Effector CD8-positive, alpha-beta T cell (primary cell): Measurements from ENCODE around the gene METTL16.
"Not testable (repeated sequence)": the region's sequence is repeated elsewhere in the genome, so short reads cannot be mapped to it uniquely, and the experiment has no call there.

Experiments
- DNase-seq: peaks from one replicate; lab custom pipeline; 2025; lab: John Stamatoyannopoulos, UW

METTL16 gene

DNA sequence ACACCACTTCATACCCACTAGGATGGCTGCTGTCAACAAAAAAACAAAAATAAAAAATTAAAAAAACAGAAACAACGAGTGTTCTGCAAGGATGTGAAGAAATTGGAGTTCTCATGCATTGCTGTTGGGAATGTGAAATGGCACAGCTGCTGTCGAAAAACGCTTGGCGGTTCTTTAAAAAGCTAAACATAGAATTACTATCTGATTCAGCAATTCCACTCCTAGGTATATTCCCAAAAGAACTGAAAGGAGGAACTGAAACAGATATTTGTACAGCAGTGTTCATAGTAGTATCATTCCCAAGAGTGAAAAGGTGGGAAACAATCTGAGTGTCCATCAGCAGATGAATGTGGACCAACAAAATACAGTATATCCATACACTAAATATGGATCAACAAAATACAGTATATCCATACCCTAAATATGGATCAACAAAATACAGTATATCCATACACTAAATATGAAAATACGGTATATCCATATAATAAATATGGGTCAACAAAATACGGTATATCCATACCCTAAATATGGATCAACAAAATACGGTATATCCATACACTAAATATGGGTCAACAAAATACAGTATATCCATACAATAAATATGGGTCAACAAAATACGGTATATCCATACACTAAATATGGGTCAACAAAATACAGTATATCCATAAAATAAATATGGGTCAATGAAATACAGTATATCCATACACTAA, 8.7 kb downstream of the METTL16 start:
- no peak for DNase-seq

DNA sequence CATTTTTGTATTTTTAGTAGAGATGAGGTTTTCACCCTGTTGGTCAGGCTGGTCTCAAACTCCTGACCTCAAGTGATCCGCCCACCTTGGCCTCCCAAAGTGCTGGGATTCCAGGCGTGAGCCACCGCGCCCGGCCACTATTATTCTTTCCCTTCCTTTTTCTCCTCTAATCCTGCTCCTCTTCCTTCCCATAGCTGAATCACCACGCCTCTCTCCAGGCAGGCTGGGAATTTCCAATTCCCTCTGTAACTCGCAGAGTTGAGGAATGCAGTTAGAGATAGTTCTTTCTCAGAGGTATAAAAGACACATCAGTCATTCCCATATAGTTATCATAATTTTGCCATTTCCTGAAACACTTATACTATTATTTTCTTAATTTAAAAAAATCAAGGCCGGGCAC, 11.2 kb downstream of the METTL16 start:
- DNase-seq, result no peak

DNA sequence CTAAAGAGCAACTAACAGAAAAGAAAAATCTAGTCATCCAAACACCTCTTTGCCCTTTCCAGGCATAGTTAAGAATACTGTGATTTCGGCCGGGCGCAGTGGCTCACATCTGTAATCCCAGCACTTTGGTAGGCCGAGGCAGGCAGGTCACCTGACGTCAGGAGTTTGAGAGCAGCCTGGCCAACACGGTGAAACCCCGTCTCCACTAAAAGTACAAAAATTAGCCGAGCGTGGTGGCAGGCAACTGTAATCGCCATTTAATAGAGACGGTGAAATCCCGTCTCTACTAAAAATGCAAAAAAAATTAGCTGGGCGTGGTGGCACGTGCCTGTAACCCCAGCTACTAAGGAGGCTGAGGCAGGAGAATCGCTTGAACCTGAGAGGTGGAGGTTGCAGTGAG, 22.4 kb downstream of the METTL16 start:
- not testable (repeated sequence) for DNase-seq

DNA sequence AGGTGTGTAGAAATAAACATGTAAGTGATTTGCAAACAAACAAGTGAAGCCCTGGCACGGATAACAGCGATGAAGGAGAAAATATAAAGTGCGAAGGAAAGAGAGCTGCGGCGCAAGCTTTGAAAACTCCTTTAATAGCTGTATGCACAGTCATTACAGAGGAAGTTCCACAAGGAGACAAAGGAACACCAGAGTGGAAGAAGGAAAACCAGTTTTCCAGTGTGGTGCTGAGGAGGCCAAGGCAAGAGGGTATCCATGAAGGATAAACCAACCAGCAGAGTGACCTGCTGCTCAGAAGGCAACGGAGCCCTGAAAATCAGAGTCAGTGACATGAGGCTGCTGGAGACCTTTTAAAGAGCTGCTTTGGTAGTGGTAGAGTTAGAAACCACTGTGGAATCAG, 24.4 kb downstream of the METTL16 start:
- DNase-seq, result no peak

DNA sequence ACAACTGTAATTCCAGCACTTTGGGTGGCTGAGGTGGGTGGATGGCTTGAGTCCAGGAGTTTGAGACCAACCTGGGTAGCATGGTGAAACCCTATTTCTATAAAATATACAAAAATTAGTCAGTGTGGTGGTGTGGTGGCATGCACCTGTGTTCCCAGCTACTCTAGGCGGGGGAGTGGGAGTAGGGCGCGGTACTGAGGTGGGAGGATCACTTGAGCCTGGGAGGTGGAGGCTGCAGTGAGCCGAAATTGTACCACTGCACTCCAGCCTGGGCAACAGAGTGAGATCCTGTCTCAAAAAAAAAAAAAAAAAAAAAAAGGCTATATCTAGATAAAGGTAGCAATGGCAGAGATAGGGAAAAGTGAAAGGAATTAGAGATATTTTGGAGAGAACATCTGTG, 25.0 kb downstream of the METTL16 start:
- not testable (repeated sequence) for DNase-seq

DNA sequence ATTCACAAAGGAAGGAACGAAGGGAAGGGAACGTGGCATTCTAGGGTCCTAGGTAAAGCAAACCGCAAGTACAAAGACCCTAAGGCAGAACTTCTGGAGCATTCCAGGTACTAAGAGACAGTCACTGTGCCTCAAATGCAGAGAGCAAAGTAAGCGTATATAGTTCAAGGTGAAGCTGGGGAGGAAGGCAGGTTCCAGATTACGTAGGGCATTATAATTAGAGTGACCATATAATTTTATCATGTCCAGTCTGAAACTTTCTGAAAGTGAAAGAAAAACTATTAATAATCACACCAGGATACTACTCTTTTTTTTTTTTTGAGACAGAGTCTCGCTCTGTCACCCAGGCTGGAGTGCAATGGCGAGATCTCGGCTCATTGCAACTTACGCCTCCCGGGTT, 25.7 kb downstream of the METTL16 start:
- no peak for DNase-seq

DNA sequence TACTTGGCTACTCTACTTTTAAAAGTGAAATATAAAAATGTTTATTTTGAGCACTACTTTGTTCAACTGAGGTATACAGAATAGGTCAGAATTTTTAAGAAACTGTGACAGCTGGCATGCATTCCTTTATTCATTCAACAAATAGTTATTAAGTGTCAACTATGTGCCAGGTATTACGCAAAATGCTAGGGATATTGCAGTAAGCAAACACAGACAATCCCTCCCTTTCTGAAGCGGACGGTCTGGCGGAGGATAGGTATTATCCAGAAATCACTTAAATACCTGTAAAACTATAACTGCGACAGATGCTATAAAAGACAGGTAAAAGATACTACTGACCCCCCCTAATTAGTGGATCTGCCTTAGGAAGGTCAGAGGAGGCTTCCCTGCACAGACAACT, 26.1 kb downstream of the METTL16 start:
- no peak for DNase-seq

DNA sequence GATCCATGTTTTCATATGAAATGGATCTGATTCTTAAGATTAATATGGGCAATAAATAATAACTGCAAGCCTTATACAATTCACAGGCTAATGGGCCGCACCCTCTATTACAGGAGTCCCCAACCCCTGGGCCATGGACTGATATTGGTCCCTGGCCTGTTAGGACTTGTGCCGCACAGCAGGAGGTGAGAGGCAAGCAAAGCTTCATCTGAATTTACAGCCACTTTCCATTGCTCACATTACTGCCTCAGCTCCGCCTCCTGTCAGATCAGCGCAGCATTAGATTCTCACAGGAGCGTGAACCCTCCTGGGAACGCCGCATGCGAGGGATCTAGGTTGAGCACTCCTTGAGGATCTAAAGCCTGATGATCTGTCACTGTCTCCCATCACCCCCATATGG, 26.8 kb downstream of the METTL16 start:
- no peak for DNase-seq

DNA sequence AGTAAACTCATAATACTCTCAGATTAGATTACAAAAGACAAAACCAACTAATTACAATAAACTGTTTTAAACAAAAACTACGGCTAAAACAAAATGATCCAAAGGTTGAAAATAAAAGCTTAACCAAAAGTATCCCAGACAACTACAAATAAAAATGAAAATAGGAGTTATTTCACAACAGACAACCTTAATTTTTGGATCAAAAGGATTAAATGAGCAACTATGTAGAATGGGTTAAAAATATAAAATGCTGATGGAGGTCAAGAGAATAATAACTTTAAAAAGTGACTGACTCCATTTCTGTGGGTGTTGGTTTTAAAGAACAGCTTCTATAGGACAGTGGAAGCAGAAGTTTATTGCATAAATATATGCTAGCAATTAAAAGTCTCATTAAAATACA, 28.6 kb downstream of the METTL16 start:
- DNase-seq, result no peak

DNA sequence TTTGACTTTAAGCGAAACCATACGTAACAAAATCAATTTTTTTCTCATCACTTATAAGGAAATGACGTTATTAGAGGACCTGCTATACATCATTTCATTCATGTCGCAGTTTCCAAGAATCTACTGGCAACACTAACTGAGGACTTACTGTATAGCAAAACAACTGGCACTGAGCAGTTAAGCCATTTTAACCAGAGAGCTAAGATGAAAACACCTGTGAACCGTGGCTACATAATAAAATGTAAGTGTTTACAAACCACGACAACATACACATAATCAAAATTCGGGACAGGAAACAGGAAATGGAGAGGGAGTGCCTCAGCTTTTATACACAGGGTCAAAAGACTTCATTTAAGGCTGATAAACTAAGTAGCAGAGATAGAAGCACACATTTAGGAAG, 29.5 kb downstream of the METTL16 start:
- DNase-seq, result no peak

DNA sequence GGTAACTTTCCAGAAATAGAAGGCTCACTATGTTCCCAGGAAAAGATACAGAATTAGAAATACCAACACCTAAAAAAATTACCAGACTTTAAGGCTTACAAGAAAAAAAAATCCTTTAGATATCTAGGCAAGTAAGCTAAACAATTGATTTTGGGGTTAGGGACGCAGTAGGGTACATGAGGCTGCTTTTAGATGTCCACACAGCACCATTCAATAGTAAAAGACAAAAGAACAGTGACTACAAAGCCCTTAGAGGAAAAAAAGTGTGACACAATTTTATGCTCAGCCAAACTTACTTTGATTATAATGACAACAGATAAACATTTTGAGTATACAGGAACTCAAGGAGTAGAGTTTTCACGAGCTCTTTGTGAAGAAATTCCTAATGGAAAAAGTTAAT, 29.9 kb downstream of the METTL16 start:
- no peak for DNase-seq

DNA sequence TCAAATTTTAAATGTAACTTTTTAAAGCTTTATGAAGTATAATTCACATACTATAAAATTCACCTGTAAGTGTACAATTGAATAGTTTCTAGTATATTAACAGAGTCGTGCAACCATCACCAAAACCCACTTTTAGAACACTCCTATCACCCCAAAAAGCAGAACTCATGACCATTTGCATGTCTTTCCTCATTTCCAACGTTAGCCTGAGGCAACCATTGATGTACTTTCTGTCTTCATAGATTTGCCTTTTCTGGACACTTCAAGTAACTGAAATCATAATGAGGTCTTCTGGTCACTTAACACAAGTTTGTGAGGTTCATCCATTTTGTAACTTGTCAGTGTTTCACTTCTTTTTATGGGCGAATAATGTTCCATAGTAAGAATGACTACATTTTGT, 33.2 kb downstream of the METTL16 start:
- DNase-seq, result no peak

DNA sequence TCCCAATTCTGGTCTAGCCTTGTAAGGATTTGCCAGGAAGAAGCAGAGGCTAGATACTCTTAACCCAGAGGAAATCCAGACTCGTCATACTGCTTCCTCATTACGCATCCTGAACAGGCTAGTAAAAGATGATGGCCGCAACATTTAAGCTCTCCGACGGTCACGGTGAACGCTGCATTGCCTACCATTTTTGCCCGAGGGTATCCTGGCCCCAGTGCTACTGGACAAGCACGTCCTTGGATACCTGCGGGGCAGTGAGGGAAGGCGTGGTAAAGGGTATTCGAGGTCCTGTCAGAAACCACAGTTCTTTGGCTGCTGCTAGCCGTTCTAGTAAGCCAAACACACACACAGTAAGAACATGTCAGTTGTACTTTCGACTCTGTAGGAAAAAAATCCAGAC, 36.6 kb downstream of the METTL16 start:
- no peak for DNase-seq

DNA sequence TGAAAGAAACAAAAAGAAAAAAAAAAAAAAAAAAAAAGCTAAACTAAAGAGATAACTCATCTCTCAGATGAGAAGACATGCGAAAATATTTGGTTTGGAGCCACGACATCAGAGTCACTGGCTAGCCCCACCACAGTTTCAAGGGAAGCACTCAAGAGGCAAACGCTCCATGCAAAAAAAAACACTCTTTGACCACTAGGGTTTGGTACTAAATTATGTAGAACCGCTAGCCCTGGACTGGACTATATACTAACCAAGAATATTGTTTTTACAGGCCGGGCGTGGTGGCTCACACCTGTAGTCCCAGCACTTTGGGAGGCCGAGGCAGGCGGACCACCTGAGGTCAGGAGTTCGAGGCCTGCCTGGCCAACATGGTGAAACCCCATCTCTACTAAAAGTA, 37.3 kb downstream of the METTL16 start:
- no peak for DNase-seq

DNA sequence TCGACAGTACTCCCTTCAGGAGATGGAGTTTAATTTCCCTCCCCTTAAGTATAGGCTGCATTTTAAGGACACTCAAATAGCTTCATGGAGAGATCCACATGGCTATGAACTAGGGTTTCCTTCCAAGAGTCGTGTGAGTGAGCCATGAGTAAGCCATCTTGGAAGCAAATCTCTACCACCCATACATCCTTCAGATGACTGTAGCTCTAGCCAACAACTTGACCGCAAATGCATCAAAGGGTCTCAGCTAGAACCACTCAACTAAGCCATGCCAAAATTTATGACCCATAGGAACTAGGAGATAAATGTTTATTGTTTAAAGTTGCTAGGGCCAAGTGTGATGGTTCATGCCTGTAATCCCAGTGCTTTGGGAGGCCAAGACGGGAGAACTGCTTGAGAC, 43.4 kb downstream of the METTL16 start:
- DNase-seq, result no peak

DNA sequence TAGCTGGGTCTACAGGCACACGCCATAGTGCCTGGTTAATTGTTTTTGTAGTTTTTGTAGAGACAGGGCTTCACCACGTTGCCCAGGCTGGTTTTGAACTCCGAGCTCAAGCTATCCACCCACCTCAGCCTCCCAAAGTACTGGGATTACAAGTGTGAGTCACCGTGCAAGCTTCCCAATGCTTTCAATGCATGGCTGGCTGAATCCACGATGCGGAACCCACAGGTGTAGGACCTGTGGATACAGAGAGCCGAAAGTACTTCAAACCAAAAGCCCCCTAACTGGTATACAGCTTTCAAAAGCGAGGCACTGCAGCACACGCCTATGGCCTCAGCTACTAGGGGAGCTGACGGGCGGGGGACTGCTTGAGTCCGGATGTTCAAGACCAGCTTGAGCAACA, 44.8 kb downstream of the METTL16 start:
- no peak for DNase-seq

DNA sequence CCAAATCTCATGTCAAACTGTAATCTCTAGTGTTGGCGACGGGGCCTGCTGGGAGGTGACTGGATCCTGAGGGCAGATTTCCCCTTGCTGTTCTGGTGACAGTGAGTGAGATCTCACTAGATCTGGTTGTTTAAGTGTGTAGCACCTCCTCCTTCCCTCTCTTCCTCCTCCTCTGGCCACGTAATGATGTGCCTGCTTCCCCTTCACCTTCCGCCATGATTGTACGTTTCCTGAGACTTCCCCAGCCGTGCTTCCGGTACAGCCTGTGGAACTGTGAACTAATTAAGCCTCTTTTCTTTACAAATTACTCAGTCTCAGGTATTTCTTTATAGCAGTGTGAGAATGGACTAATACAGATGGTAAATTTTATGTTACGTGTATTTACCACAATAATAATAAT, 49.2 kb downstream of the METTL16 start:
- no peak for DNase-seq

DNA sequence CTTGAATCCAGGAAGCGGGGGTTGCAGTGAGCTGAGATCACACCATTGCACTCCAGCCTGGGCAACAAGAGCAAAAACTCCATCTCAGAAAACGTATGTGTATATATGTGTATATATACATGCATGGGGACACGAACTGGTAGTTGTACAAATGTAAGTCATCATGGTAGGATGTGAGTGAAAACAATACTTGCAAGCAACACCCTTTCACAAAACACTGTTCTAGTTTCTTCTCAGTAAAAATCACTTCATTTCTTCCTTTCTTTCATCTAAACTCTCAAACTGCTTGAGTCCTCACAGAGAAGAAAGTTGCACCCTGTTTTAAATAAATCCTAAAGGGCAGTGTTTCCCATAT, 51.8 kb downstream of the METTL16 start:
- no peak for DNase-seq

DNA sequence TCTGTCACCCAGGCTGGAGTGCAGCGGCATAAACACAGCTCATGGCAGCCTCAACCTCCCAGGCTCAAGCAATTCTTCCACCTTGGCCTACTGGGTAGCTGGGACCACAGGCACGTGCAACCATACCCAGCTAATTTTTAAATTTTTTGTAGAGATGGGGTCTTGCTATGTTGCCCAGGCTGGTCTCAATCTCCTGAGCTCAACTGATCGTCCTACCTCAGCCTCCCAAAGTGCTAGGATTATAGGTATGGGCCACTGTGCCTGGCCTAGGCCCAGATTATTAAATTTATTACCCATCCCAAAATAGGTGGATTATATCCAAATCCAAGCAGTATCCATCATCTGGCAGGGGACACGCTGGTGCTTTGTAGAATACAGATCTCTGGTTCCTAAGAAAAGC, 53.8 kb downstream of the METTL16 start:
- no peak for DNase-seq

DNA sequence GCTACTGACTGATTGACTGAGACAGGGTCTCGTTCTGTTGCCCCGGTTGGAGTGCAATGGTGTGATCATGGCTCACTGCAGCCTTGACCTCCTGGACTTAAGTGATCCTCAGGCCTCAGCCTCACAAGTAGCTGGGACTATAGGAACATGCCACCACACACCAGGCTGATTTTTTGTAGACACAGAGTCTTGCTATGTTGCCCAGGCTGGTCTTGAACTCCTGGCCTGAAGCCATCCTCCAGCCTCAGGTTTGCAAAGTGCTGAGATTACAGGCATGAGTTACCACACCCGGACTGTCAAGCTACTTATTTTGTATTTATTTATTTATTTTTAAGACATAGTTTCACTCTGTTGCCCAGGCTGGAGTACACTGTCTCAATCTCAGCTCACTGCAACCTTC, 55.2 kb downstream of the METTL16 start:
- DNase-seq, result no peak

DNA sequence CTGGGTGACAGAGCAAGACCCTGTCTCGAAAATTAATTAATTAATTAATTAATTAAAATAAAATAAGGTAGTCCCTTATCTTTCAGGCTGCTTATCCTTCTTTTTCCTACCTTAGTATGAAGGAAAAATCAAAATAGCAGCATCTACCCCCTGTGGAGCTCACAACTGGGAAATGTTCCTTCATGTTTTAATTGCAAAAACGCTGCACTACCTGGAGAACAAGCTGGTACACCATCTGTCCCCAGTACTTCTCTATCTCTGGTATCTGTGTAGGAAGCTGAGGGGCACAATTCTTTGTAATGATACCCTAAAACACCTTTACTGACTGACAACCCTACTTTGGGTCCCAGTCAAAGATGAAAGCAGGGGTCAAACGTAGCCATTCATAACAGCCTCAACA, 55.7 kb downstream of the METTL16 start:
- DNase-seq, result no peak

DNA sequence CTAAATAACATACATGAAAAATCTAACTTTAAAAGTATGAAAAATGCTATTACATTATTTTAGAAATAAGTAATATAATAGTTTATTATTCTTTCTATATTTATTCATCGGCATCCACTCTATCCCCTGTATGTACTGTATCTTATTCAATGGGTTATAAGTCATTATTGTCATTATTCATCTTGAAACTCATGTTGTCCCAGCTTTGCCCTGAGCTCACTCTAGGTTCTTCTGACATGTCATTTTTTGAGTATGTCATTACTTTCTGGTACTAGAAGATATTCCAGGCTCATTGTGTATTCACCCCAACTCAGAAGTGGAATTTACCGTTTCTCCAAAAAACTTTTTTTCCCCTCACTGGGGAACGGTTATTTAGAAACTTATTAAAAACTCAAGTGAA, 57.8 kb downstream of the METTL16 start:
- DNase-seq, result no peak

DNA sequence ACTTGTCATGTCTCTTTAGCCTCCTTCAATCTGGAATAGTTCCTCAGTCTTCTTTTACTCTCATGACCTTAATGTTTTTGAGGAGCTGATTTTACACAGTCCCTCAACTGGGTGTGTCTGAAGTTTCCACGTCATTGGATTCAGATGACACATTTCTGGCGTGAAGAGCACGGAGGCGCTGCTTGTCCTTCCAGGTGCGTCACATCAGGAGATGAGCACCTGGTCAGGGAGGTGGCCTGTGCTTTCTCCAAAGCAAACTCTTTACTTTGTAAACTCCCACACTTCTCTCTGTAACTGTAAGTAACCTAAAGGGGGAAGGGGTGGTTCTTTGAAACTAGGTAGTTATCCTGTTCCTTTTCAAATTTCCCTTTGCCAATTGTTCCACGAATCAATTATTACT, 58.4 kb downstream of the METTL16 start:
- no peak for DNase-seq

DNA sequence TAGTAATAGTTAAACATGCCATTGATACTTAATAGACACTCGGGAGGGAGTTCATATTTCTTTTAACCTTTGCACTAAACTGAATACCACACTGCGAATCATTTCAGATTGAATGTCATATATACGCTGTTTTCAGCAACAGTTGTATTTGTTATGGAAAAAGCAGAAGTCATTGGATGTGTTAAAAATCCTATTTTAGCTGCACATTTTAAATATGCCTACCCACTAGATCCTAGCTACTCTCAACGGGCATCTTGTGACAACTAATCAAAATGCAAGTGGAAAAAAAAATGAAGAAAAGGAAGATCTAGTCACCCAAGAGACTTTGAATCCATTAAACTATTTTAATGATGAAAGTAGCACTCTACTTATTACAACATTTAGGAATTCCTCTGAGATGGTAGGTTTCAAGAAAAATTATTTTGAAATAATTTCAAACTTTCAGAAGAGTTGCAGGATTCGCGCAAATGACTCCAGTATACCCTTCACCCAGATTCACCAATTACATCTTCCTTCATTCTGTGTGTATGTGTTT, 59.4 kb downstream of the METTL16 start:
- no peak for DNase-seq
